Mammary epithelial cell (primary cell): ENCODE results near the gene NKX6-1.

Experiments
- EZH2 ChIP-seq: IDR thresholded peaks from 2 replicates; pipeline ENCODE4 v1.6.1; 2012; ENCODE audit warnings: low read length, inconsistent platforms, borderline replicate concordance
- TF ChIP-seq, protein P1 (sequence below), 2 donors: IDR thresholded peaks in 1 of 2; conservative IDR thresholded peaks in 1 of 2; 2 replicates each; pipeline ENCODE4 v1.5.1; 2011 to 2012; ENCODE audit warnings: inconsistent platforms in 2 of 2, low read length in 2 of 2, mild to moderate bottlenecking in 2 of 2, control low read depth in 1 of 2, low read depth in 1 of 2; ENCODE audit not compliant: insufficient read depth in 1 of 2; ENCODE audit errors: extremely low read depth in 1 of 2

DNA sequence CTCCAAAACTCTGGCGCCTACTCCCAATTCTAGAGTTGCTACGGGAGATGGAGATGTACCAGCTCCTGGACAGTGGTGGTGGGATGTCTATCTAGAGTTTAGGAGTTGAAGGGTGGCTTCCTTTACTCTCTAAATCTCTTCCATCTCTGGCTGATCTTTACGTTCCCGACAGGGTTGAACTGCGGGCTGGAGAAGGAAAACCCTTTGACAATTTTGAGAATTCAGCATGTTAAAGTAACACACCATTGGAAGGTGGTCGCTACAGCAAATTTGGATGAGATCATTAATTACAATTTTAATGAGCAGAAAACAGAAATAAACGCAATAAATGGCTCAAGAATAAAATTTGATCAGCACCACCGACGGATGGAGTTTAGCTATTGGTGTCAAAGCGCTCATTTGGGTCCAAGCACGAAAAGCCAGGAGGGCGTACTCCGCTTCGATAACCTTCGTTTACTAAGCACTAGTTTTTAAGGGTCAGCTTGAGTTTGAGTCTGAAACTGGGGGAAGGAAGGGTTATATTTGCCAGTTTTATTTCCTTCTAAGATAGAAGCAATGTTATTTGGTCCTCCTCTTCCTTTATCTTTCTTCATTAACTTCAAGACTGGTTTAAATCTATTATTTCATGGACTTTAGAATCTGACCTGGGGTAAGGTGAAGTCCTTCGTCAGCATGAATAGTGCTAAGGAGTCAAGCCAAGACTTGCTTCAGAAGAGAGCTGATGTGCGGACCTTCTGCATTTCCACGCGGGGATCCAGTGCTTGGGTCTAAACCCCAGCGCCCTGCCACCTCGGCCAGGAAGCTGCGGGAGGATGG, 1.5 kb upstream of the NKX6-1 start:
- TF ChIP-seq, protein P1, sequence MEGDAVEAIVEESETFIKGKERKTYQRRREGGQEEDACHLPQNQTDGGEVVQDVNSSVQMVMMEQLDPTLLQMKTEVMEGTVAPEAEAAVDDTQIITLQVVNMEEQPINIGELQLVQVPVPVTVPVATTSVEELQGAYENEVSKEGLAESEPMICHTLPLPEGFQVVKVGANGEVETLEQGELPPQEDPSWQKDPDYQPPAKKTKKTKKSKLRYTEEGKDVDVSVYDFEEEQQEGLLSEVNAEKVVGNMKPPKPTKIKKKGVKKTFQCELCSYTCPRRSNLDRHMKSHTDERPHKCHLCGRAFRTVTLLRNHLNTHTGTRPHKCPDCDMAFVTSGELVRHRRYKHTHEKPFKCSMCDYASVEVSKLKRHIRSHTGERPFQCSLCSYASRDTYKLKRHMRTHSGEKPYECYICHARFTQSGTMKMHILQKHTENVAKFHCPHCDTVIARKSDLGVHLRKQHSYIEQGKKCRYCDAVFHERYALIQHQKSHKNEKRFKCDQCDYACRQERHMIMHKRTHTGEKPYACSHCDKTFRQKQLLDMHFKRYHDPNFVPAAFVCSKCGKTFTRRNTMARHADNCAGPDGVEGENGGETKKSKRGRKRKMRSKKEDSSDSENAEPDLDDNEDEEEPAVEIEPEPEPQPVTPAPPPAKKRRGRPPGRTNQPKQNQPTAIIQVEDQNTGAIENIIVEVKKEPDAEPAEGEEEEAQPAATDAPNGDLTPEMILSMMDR (conservative IDR thresholded peaks at IDR 0.05 in 1 of 2, IDR thresholded peaks at IDR 0.05 in 1 of 2; ENCODE audit: extremely low read depth in 1 of 2, insufficient read depth in 1 of 2, low read depth in 1 of 2, low read length in 2 of 2), result no peak
- TF ChIP-seq EZH2, result peak; percentile 78
